ENCODE measurements around the gene ACOXL.
A peak's percentile ranks its signal among the peaks of the same experiment; 100 is the strongest.

GRCh38 chr2:110853516-110853915, 121.1 kb downstream of the ACOXL start:
- TF ChIP-seq CTCF (conservative IDR thresholded peaks at IDR 0.05 in 1 of 2, IDR thresholded peaks at IDR 0.05 in 1 of 2; ENCODE audit: extremely low read depth in 1 of 2, insufficient read depth in 1 of 2, low read depth in 1 of 2, low read length in 2 of 2): peak; percentile 48 to 69
- no peak for TF ChIP-seq EZH2 (IDR thresholded peaks at IDR 0.05; ENCODE audit: borderline replicate concordance, low read length)

Data from mammary epithelial cell (primary cell).